ENCODE data around the gene CALCOCO2. TPM values are rescaled to one million over a fixed set of nuclear protein-coding genes. Genes with fewer than 3 reads are reported as not detected.
"Not testable (repeated sequence)": the region's sequence is repeated elsewhere in the genome, so short reads cannot be mapped to it uniquely, and the experiment has no call there.

Gene CALCOCO2
- total and polyA plus RNA-seq, 4 experiments from 2014 or later = 107 to 196 (median 143) TPM

GRCh38 chr17:48796163-48796522 is 34.7 kb upstream of the CALCOCO2 start:
- peaks cover 15 to 39% of the 10 kb centered on the region in 2 donors for H3K27me3 Mint-ChIP-seq
- H3K27ac ChIP-seq (ENCODE audit: low read depth, low read length); H3K4me3 ChIP-seq (ENCODE audit: low read length in 2 of 2); H3K9me3 ChIP-seq (ENCODE audit: control insufficient read depth in 1 of 2, low read length in 2 of 2); H3K4me1 ChIP-seq (ENCODE audit: insufficient read depth, low read length); H3K4me3 Mint-ChIP-seq; DNase-seq; H3K36me3 ChIP-seq (ENCODE audit: insufficient read depth, low read length); H3K4me1 Mint-ChIP-seq; H3K27me3 ChIP-seq (ENCODE audit: insufficient read depth, low read length); intact Hi-C loops (cut with micrococcal nuclease); POLR2A ChIA-PET (ENCODE audit: partially characterized antibody); H3K9me3 Mint-ChIP-seq; H3K27ac Mint-ChIP-seq; H3K36me3 Mint-ChIP-seq: not testable (repeated sequence)
- CTCF ChIA-PET (ENCODE audit: partially characterized antibody) = interaction anchor here (1.2 kb wide), 1 partner anchor 83 kb away, joined by 3 read pairs; no protein-coding TSS in a partner anchor

GRCh38 chr17:48799069-48799723 is 31.6 kb upstream of the CALCOCO2 start:
- no peaks in the 10 kb centered on the region for H3K9me3 Mint-ChIP-seq
- intact Hi-C loops (cut with micrococcal nuclease) = no loop called here
- POLR2A ChIA-PET (ENCODE audit: partially characterized antibody) = no interaction called here

GRCh38 chr17:48800626-48801217 is 30.1 kb upstream of the CALCOCO2 start:
- no peak overlapping the region for H3K27ac Mint-ChIP-seq
- no peaks in the 10 kb centered on the region for H3K36me3 Mint-ChIP-seq
- Histone ChIP-seq H3K4me1 (ENCODE audit: insufficient read depth, low read length) (no peaks in the 10 kb centered on the region), H3K36me3 (ENCODE audit: insufficient read depth, low read length) (no peaks in the 10 kb centered on the region), H3K27me3 (ENCODE audit: insufficient read depth, low read length) (no peaks in the 10 kb centered on the region), H3K4me3 (ENCODE audit: low read length in 2 of 2) (no peak overlapping the region), H3K27ac (ENCODE audit: low read depth, low read length) (no peak overlapping the region), H3K9me3 (ENCODE audit: control insufficient read depth in 1 of 2, low read length in 2 of 2) (no peaks in the 10 kb centered on the region)
- intact Hi-C loops (cut with micrococcal nuclease) = no loop called here
- ChIA-PET POLR2A (ENCODE audit: partially characterized antibody) (no interaction called here), CTCF (ENCODE audit: partially characterized antibody) (interaction anchor here (1.4 to 9.3 kb wide), 5 partner anchors 11 to 81 kb away, joined by 4 to 220 read pairs (median 4); partner anchors contain the start of gene PRAC2)
- no peaks in the 10 kb centered on the region for H3K4me1 Mint-ChIP-seq
- H3K27me3 Mint-ChIP-seq = peaks cover 8 to 22% of the 10 kb centered on the region in 2 donors
- DNase-seq = no peak
- no peaks in the 10 kb centered on the region for H3K9me3 Mint-ChIP-seq
- no peak overlapping the region for H3K4me3 Mint-ChIP-seq

More at GRCh38 chr17:48799069-48799723, 31.6 kb upstream of the CALCOCO2 start:
- no peak overlapping the region for H3K27ac ChIP-seq (ENCODE audit: low read depth, low read length)
- CTCF ChIA-PET (ENCODE audit: partially characterized antibody) = interaction anchor here (0.9 to 9.3 kb wide), 6 partner anchors 9 to 120 kb away, joined by 3 to 220 read pairs (median 4); no protein-coding TSS in a partner anchor
- no peaks in the 10 kb centered on the region for H3K4me1 ChIP-seq (ENCODE audit: insufficient read depth, low read length)
- H3K4me3 ChIP-seq (ENCODE audit: low read length in 2 of 2) = no peak overlapping the region
- H3K36me3 ChIP-seq (ENCODE audit: insufficient read depth, low read length) = no peaks in the 10 kb centered on the region
- H3K36me3 Mint-ChIP-seq = no peaks in the 10 kb centered on the region
- no peaks in the 10 kb centered on the region for H3K9me3 ChIP-seq (ENCODE audit: control insufficient read depth in 1 of 2, low read length in 2 of 2)
- peaks cover 8 to 27% of the 10 kb centered on the region in 2 donors for H3K27me3 Mint-ChIP-seq
- no peak overlapping the region for H3K4me3 Mint-ChIP-seq
- no peak for DNase-seq
- H3K27me3 ChIP-seq (ENCODE audit: insufficient read depth, low read length) = no peaks in the 10 kb centered on the region
- H3K4me1 Mint-ChIP-seq = no peaks in the 10 kb centered on the region
- no peak overlapping the region for H3K27ac Mint-ChIP-seq

GRCh38 chr17:48804936-48805411 is 25.9 kb upstream of the CALCOCO2 start:
- H3K4me3 ChIP-seq (ENCODE audit: low read length in 2 of 2) = no peak overlapping the region
- DNase-seq = peak; percentile 49 to 64 (median 55)
- H3K4me3 Mint-ChIP-seq = no peak overlapping the region
- H3K27me3 Mint-ChIP-seq = peaks cover 0 to 10% of the 10 kb centered on the region in 2 donors
- no peak overlapping the region for H3K27ac ChIP-seq (ENCODE audit: low read depth, low read length)
- no peaks in the 10 kb centered on the region for H3K9me3 Mint-ChIP-seq
- H3K27ac Mint-ChIP-seq = no peak overlapping the region
- H3K9me3 ChIP-seq (ENCODE audit: control insufficient read depth in 1 of 2, low read length in 2 of 2) = no peaks in the 10 kb centered on the region
- no peaks in the 10 kb centered on the region for H3K36me3 Mint-ChIP-seq
- intact Hi-C loops (cut with micrococcal nuclease) = loop anchor here (1.0 to 2.0 kb wide), 4 partner anchors 74 to 227 kb away; no protein-coding TSS in a partner anchor
- no peaks in the 10 kb centered on the region for H3K4me1 Mint-ChIP-seq
- POLR2A ChIA-PET (ENCODE audit: partially characterized antibody) = interaction anchor here (2.7 kb wide), 1 partner anchor 74 kb away, joined by 9 read pairs; no protein-coding TSS in a partner anchor
- no peaks in the 10 kb centered on the region for H3K4me1 ChIP-seq (ENCODE audit: insufficient read depth, low read length)
- CTCF ChIA-PET (ENCODE audit: partially characterized antibody) = interaction anchor here (0.6 to 9.3 kb wide), 15 partner anchors 9 to 127 kb away, joined by 3 to 220 read pairs (median 6); no protein-coding TSS in a partner anchor
- no peaks in the 10 kb centered on the region for H3K27me3 ChIP-seq (ENCODE audit: insufficient read depth, low read length)
- H3K36me3 ChIP-seq (ENCODE audit: insufficient read depth, low read length) = no peaks in the 10 kb centered on the region

- H3K4me3 Mint-ChIP-seq = no peak overlapping the region
- H3K9me3 Mint-ChIP-seq = no peaks in the 10 kb centered on the region
- no peaks in the 10 kb centered on the region for H3K4me1 Mint-ChIP-seq
- H3K27ac Mint-ChIP-seq = no peak overlapping the region
- H3K36me3 Mint-ChIP-seq = no peaks in the 10 kb centered on the region
- no peaks in the 10 kb centered on the region for H3K9me3 ChIP-seq (ENCODE audit: control insufficient read depth in 1 of 2, low read length in 2 of 2)
- no peak for DNase-seq
- intact Hi-C loops (cut with micrococcal nuclease) = no loop called here
- POLR2A ChIA-PET (ENCODE audit: partially characterized antibody) = no interaction called here
- H3K27ac ChIP-seq (ENCODE audit: low read depth, low read length) = no peak overlapping the region
- H3K36me3 ChIP-seq (ENCODE audit: insufficient read depth, low read length) = no peaks in the 10 kb centered on the region
- no peaks in the 10 kb centered on the region for H3K4me1 ChIP-seq (ENCODE audit: insufficient read depth, low read length)
- no peaks in the 10 kb centered on the region for H3K27me3 ChIP-seq (ENCODE audit: insufficient read depth, low read length)
- H3K4me3 ChIP-seq (ENCODE audit: low read length in 2 of 2) = no peak overlapping the region
- peaks cover 7 to 8% of the 10 kb centered on the region in 2 donors for H3K27me3 Mint-ChIP-seq
- CTCF ChIA-PET (ENCODE audit: partially characterized antibody) = interaction anchor here (1.2 to 18.7 kb wide), 2 partner anchors 25 to 69 kb away, joined by 3 to 463 read pairs; no protein-coding TSS in a partner anchor
Observed at GRCh38 chr17:48809182-48809581, 21.7 kb upstream of the CALCOCO2 start.

GRCh38 chr17:48812001-48812400 is 18.8 kb upstream of the CALCOCO2 start:
- Histone ChIP-seq H3K9me3 (ENCODE audit: control insufficient read depth in 1 of 2, low read length in 2 of 2) (no peaks in the 10 kb centered on the region), H3K36me3 (ENCODE audit: insufficient read depth, low read length) (no peaks in the 10 kb centered on the region), H3K4me3 (ENCODE audit: low read length in 2 of 2) (no peak overlapping the region), H3K27me3 (ENCODE audit: insufficient read depth, low read length) (no peaks in the 10 kb centered on the region), H3K27ac (ENCODE audit: low read depth, low read length) (no peak overlapping the region), H3K4me1 (ENCODE audit: insufficient read depth, low read length) (peaks cover 11% of the 10 kb centered on the region)
- H3K4me1 Mint-ChIP-seq = peaks cover 4 to 17% (median 12%) of the 10 kb centered on the region in 4 donors
- no peaks in the 10 kb centered on the region for H3K9me3 Mint-ChIP-seq
- no peak for DNase-seq
- no peaks in the 10 kb centered on the region for H3K36me3 Mint-ChIP-seq
- no peak overlapping the region for H3K27ac Mint-ChIP-seq
- CTCF ChIA-PET (ENCODE audit: partially characterized antibody) = interaction anchor here (1.0 to 18.7 kb wide), 9 partner anchors 8 to 221 kb away, joined by 3 to 463 read pairs (median 4); no protein-coding TSS in a partner anchor
- H3K27me3 Mint-ChIP-seq = peaks cover 15 to 21% of the 10 kb centered on the region in 2 donors
- intact Hi-C loops (cut with micrococcal nuclease) = no loop called here
- POLR2A ChIA-PET (ENCODE audit: partially characterized antibody) = interaction anchor here (1.1 kb wide), 1 partner anchor 67 kb away, joined by 4 read pairs; no protein-coding TSS in a partner anchor
- H3K4me3 Mint-ChIP-seq = no peak overlapping the region

GRCh38 chr17:48814504-48814903 is 16.3 kb upstream of the CALCOCO2 start:
- CTCF ChIA-PET (ENCODE audit: partially characterized antibody) = interaction anchor here (0.9 to 18.7 kb wide), 11 partner anchors 11 to 136 kb away, joined by 3 to 463 read pairs (median 5); no protein-coding TSS in a partner anchor
- intact Hi-C loops (cut with micrococcal nuclease) = loop anchor here (1.0 to 2.0 kb wide), 3 partner anchors 22 to 218 kb away; no protein-coding TSS in a partner anchor
- H3K27ac ChIP-seq (ENCODE audit: low read depth, low read length) = no peak overlapping the region
- no peak overlapping the region for H3K4me3 ChIP-seq (ENCODE audit: low read length in 2 of 2)
- Mint-ChIP-seq H3K4me1 (peaks cover 8 to 24% (median 18%) of the 10 kb centered on the region in 4 donors), H3K27me3 (peaks cover 15 to 26% of the 10 kb centered on the region in 2 donors), H3K9me3 (no peaks in the 10 kb centered on the region), H3K4me3 (peak overlapping the region in 1 of 8 donors; percentile 55), H3K36me3 (no peaks in the 10 kb centered on the region), H3K27ac (peak overlapping the region in 1 of 7 donors; percentile 6)
- no peaks in the 10 kb centered on the region for H3K9me3 ChIP-seq (ENCODE audit: control insufficient read depth in 1 of 2, low read length in 2 of 2)
- peaks cover 20% of the 10 kb centered on the region for H3K4me1 ChIP-seq (ENCODE audit: insufficient read depth, low read length)
- peak; percentile 60 to 67 (median 63) for DNase-seq
- POLR2A ChIA-PET (ENCODE audit: partially characterized antibody) = no interaction called here
- H3K36me3 ChIP-seq (ENCODE audit: insufficient read depth, low read length) = no peaks in the 10 kb centered on the region
- H3K27me3 ChIP-seq (ENCODE audit: insufficient read depth, low read length) = peaks cover 4% of the 10 kb centered on the region

All from CD4-positive, alpha-beta memory T cell (primary cell).